ENCODE data around the gene MAS1L.

Gene MAS1L

GRCh38 chr6:29510746-29511300 is 23.1 kb upstream of the MAS1L start:
- DNase-seq (ENCODE audit: low spot score) = no peak

- no peak for DNase-seq (ENCODE audit: low spot score)
Measured at GRCh38 chr6:29510202-29510601, 22.4 kb upstream of the MAS1L start.

- DNase-seq (ENCODE audit: low spot score) = no peak
Measured at GRCh38 chr6:29509711-29510110, 22.0 kb upstream of the MAS1L start.

- no peak for DNase-seq (ENCODE audit: low spot score)
Measured at GRCh38 chr6:29509239-29509638, 21.5 kb upstream of the MAS1L start.

- no peak for DNase-seq (ENCODE audit: low spot score)
Measured at GRCh38 chr6:29507319-29507718, 19.6 kb upstream of the MAS1L start.

- no peak for DNase-seq (ENCODE audit: low spot score)
Measured at GRCh38 chr6:29506446-29507067, 18.8 kb upstream of the MAS1L start.

- DNase-seq (ENCODE audit: low spot score) = no peak
Measured at GRCh38 chr6:29505808-29506207, 18.1 kb upstream of the MAS1L start.

GRCh38 chr6:29504961-29505360 is 17.2 kb upstream of the MAS1L start:
- no peak for DNase-seq (ENCODE audit: low spot score)

- DNase-seq (ENCODE audit: low spot score) = no peak
Measured at GRCh38 chr6:29502597-29502996, 14.8 kb upstream of the MAS1L start.

GRCh38 chr6:29502181-29502580 is 14.4 kb upstream of the MAS1L start:
- DNase-seq (ENCODE audit: low spot score) = no peak

- DNase-seq (ENCODE audit: low spot score) = no peak
Measured at GRCh38 chr6:29501106-29501505, 13.3 kb upstream of the MAS1L start.

- DNase-seq (ENCODE audit: low spot score) = no peak
Measured at GRCh38 chr6:29500594-29500993, 12.8 kb upstream of the MAS1L start.

- no peak for DNase-seq (ENCODE audit: low spot score)
Measured at GRCh38 chr6:29499704-29500103, 11.9 kb upstream of the MAS1L start.

GRCh38 chr6:29496961-29497360 is 9.2 kb upstream of the MAS1L start:
- DNase-seq (ENCODE audit: low spot score) = no peak

GRCh38 chr6:29495571-29495970 is 7.8 kb upstream of the MAS1L start:
- no peak for DNase-seq (ENCODE audit: low spot score)

- no peak for DNase-seq (ENCODE audit: low spot score)
Measured at GRCh38 chr6:29494131-29494530, 6.4 kb upstream of the MAS1L start.

GRCh38 chr6:29493261-29493660 is 5.5 kb upstream of the MAS1L start:
- no peak for DNase-seq (ENCODE audit: low spot score)

- DNase-seq (ENCODE audit: low spot score) = no peak
Measured at GRCh38 chr6:29491574-29491973, 3.8 kb upstream of the MAS1L start.

GRCh38 chr6:29490552-29490951 is 2.8 kb upstream of the MAS1L start:
- DNase-seq (ENCODE audit: low spot score) = no peak

GRCh38 chr6:29490055-29490454 is 2.3 kb upstream of the MAS1L start:
- DNase-seq (ENCODE audit: low spot score) = no peak

- no peak for DNase-seq (ENCODE audit: low spot score)
Measured at GRCh38 chr6:29489286-29489685, 1.5 kb upstream of the MAS1L start.

- DNase-seq (ENCODE audit: low spot score) = no peak
Measured at GRCh38 chr6:29488874-29489273, 1.1 kb upstream of the MAS1L start.

GRCh38 chr6:29487131-29487530 is 625 bp downstream of the MAS1L start:
- DNase-seq (ENCODE audit: low spot score) = no peak

GRCh38 chr6:29486577-29486976 is 1.2 kb downstream of the MAS1L start:
- DNase-seq (ENCODE audit: low spot score) = no peak
